NOMO-1 (cell line): ENCODE results near the gene PKP3.
"Not testable (repeated sequence)": the region's sequence is repeated elsewhere in the genome, so short reads cannot be mapped to it uniquely, and the experiment has no call there.

Experiments used
- DNase-seq, 2 experiments: peaks; one replicate each; lab custom pipeline; 2025; ENCODE audit not compliant: unreplicated experiment in 2 of 2; lab: John Stamatoyannopoulos, UW

Gene PKP3

GRCh38 chr11:424232-424631 is 30.2 kb downstream of the PKP3 start:
- no peak for DNase-seq

GRCh38 chr11:424766-425165 is 30.8 kb downstream of the PKP3 start:
- DNase-seq, result not testable (repeated sequence)

GRCh38 chr11:425301-425700 is 31.3 kb downstream of the PKP3 start:
- no peak for DNase-seq

- DNase-seq, result no peak
These were observed 32.8 kb downstream of the PKP3 start for GRCh38 chr11:426851-427250.

- no peak for DNase-seq
These were observed 34.3 kb downstream of the PKP3 start for GRCh38 chr11:428295-428694.

GRCh38 chr11:429391-429790 is 35.4 kb downstream of the PKP3 start:
- no peak for DNase-seq

GRCh38 chr11:429931-430456 is 36.0 kb downstream of the PKP3 start:
- DNase-seq, result no peak

- no peak for DNase-seq
These were observed 37.9 kb downstream of the PKP3 start for GRCh38 chr11:431921-432320.

GRCh38 chr11:432501-433100 is 38.6 kb downstream of the PKP3 start:
- no peak for DNase-seq

GRCh38 chr11:433111-433510 is 39.1 kb downstream of the PKP3 start:
- DNase-seq, result no peak

- DNase-seq, result no peak
These were observed 39.6 kb downstream of the PKP3 start for GRCh38 chr11:433641-434040.

- no peak for DNase-seq
These were observed 40.5 kb downstream of the PKP3 start for GRCh38 chr11:434496-434895.

- DNase-seq, result not testable (repeated sequence)
These were observed 41.2 kb downstream of the PKP3 start for GRCh38 chr11:434999-435740.

GRCh38 chr11:437228-437870 is 43.3 kb downstream of the PKP3 start:
- DNase-seq, result no peak

GRCh38 chr11:438101-438844 is 44.3 kb downstream of the PKP3 start:
- no peak for DNase-seq

- DNase-seq, result no peak
These were observed 45.5 kb downstream of the PKP3 start for GRCh38 chr11:439315-440064.

- DNase-seq, result no peak
These were observed 46.3 kb downstream of the PKP3 start for GRCh38 chr11:440065-441042.

GRCh38 chr11:441043-441417 is 47.0 kb downstream of the PKP3 start:
- no peak for DNase-seq
